SK-N-SH treated with all-trans-retinoic acid at 6 μM for 48 hours (cell line): ENCODE data around the gene AOPEP.

ENCODE experiments used
- ATAC-seq: fragments of 200-7000 bp; cut with Tn5 transposase; 3 replicates; pipeline ENCODE4 v1.9.1; 2020; ENCODE audit warnings: mild to moderate bottlenecking, moderate library complexity
- ARNTL ChIP-seq: fragments of 450-650 bp; formaldehyde crosslinking; IDR thresholded peaks from 2 replicates; pipeline ENCODE4 v1.5.0; 2020; ENCODE audit warnings: low read depth, mild to moderate bottlenecking, moderate library complexity, borderline replicate concordance
- BACH2 ChIP-seq: fragments of 250-450 bp; sonication (Bioruptor Pico); IDR thresholded peaks from 2 replicates; pipeline ENCODE4 v1.9.0; 2021; ENCODE audit warnings: mild to moderate bottlenecking, borderline replicate concordance
- CREB5 ChIP-seq: fragments of 250-450 bp; sonication (Bioruptor Pico); IDR thresholded peaks from 2 replicates; pipeline ENCODE4 v1.5.1; 2020; ENCODE audit warnings: low read depth, mild to moderate bottlenecking, moderate library complexity
- CSDC2 ChIP-seq: fragments of 250-450 bp; sonication (Bioruptor Pico); IDR thresholded peaks from 2 replicates; pipeline ENCODE4 v1.5.0; 2020; ENCODE audit warnings: mild to moderate bottlenecking, moderate library complexity
- CSRNP3 ChIP-seq: fragments of 250-450 bp; sonication (Bioruptor Pico); IDR thresholded peaks from 2 replicates; pipeline ENCODE4 v1.5.1; 2021; ENCODE audit warnings: mild to moderate bottlenecking, moderate library complexity
- ESRRG ChIP-seq: fragments of 250-450 bp; sonication (Bioruptor Pico); IDR thresholded peaks from 2 replicates; pipeline ENCODE4 v1.6.1; 2021; ENCODE audit warnings: mild to moderate bottlenecking
- GLIS3 ChIP-seq: fragments of 250-450 bp; sonication (Bioruptor Pico); IDR thresholded peaks from 2 replicates; pipeline ENCODE4 v1.5.0; 2020; ENCODE audit warnings: mild to moderate bottlenecking, moderate library complexity
- ISL1 ChIP-seq: fragments of 250-450 bp; sonication (Bioruptor Pico); IDR thresholded peaks from 2 replicates; pipeline ENCODE4 v2.1.2; 2022; ENCODE audit warnings: mild to moderate bottlenecking, moderate library complexity
- OSR1 ChIP-seq: fragments of 250-450 bp; sonication (Bioruptor Pico); IDR thresholded peaks from 2 replicates; pipeline ENCODE4 v1.8.0; 2022; ENCODE audit warnings: moderate library complexity, mild to moderate bottlenecking, inconsistent platforms
- PPARA ChIP-seq: fragments of 250-450 bp; sonication (Bioruptor Pico); IDR thresholded peaks from 2 replicates; pipeline ENCODE4 v1.5.0; 2020; ENCODE audit warnings: mild to moderate bottlenecking, borderline replicate concordance
- RARB ChIP-seq: fragments of 250-450 bp; sonication (Bioruptor Pico); IDR thresholded peaks from 2 replicates; pipeline ENCODE4 v1.8.0; 2021; ENCODE audit warnings: mild to moderate bottlenecking, moderate library complexity
- SNAI2 ChIP-seq: fragments of 250-450 bp; sonication (Bioruptor Pico); IDR thresholded peaks from 2 replicates; pipeline ENCODE4 v1.5.0; 2020; ENCODE audit warnings: mild to moderate bottlenecking, moderate library complexity
- TOX ChIP-seq: fragments of 250-450 bp; sonication (Bioruptor Pico); IDR thresholded peaks from 2 replicates; pipeline ENCODE4 v1.8.0; 2021; ENCODE audit warnings: mild to moderate bottlenecking, moderate library complexity, borderline replicate concordance
- ZC3H10 ChIP-seq: fragments of 250-450 bp; sonication (Bioruptor Pico); IDR thresholded peaks from 2 replicates; pipeline ENCODE4 v1.5.1; 2021; ENCODE audit warnings: mild to moderate bottlenecking, moderate library complexity
- ZFP3 ChIP-seq: fragments of 250-450 bp; sonication (Bioruptor Pico); IDR thresholded peaks from 2 replicates; pipeline ENCODE4 v1.5.0; 2020; ENCODE audit warnings: mild to moderate bottlenecking, moderate library complexity
- ZNF565 ChIP-seq: fragments of 450-650 bp; formaldehyde crosslinking; conservative IDR thresholded peaks from 2 replicates; pipeline ENCODE4 v1.5.0; 2020; ENCODE audit warnings: low read depth, mild to moderate bottlenecking, moderate library complexity
- ZNF70 ChIP-seq: fragments of 450-650 bp; formaldehyde crosslinking; IDR thresholded peaks from 2 replicates; pipeline ENCODE4 v1.5.0; 2020; ENCODE audit warnings: mild to moderate bottlenecking, moderate library complexity
- ZNF8 ChIP-seq: fragments of 450-650 bp; formaldehyde crosslinking; IDR thresholded peaks from 2 replicates; pipeline ENCODE4 v1.5.0; 2020; ENCODE audit warnings: mild to moderate bottlenecking, moderate library complexity
- TF ChIP-seq, protein P1 (sequence below): fragments of 250-450 bp; sonication (Bioruptor Pico); IDR thresholded peaks from 2 replicates; pipeline ENCODE4 v1.8.0; 2020; ENCODE audit warnings: mild to moderate bottlenecking, moderate library complexity, borderline replicate concordance
- TF ChIP-seq, protein P2 (sequence below): fragments of 250-450 bp; sonication (Bioruptor Pico); IDR thresholded peaks from 2 replicates; pipeline ENCODE4 v1.8.0; 2021; ENCODE audit warnings: low read depth, mild to moderate bottlenecking, moderate library complexity, borderline replicate concordance
- TF ChIP-seq, protein P3 (sequence below): fragments of 250-450 bp; sonication (Bioruptor Pico); IDR thresholded peaks from 2 replicates; pipeline ENCODE4 v1.5.0; 2020; ENCODE audit warnings: mild to moderate bottlenecking, moderate library complexity

The AOPEP gene

DNA sequence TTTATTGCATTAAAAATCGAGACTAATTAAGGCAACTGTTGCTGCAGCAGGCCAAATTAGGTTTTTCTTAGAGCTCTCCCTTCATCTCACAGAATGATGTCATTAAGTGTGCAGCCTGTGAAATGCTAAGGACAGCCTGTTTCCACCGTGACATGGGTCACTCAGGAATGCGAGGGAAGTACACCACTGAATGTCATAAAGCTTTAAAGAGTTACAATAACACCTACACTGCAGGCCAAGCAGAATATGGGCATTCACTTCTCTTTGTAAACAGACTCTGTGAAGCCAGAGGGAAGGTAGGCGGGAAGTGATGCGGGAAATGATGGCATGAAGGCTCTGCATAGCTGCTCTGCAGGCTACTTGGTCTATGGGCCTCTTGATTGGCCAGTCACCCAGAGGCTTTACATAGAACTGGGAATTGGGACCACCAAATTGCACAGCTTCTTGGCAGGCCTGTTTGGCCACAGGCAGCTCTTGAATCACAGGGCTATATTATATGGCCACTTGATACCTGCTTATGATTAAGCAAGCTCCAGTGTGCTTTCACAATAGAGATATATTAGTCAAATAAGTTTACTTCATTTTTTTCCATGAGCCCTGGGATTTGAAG is 28.4 kb upstream of the AOPEP start:
- peak; percentile 36; the same call in 1 of the 3 replicates for ATAC-seq
- TF ChIP-seq ZNF565, result no peak
- TF ChIP-seq BACH2 (CRISPR knock-in tag), result no peak
- no peak for TF ChIP-seq GLIS3 (CRISPR knock-in tag)
- no peak for TF ChIP-seq OSR1 (CRISPR knock-in tag)

- no peak for ATAC-seq
Measured at GRCh38 chr9:94699715-94700373, 26.7 kb upstream of the AOPEP start.

GRCh38 chr9:94700445-94700844 is 26.1 kb upstream of the AOPEP start:
- no peak for ATAC-seq
- TF ChIP-seq SNAI2 (CRISPR knock-in tag) (no peak), CREB5 (no peak), GLIS3 (CRISPR knock-in tag) (no peak), ARNTL (CRISPR knock-in tag) (no peak), PPARA (no peak), TOX (CRISPR knock-in tag) (no peak), BACH2 (CRISPR knock-in tag) (no peak), ISL1 (CRISPR knock-in tag) (no peak), ESRRG (CRISPR knock-in tag) (no peak), ZNF8 (CRISPR knock-in tag) (no peak), RARB (CRISPR knock-in tag) (no peak), CSRNP3 (CRISPR knock-in tag) (no peak), CSDC2 (CRISPR knock-in tag) (no peak), ZNF565 (no peak), ZC3H10 (CRISPR knock-in tag) (no peak)

More at GRCh38 chr9:94699715-94700373, 26.7 kb upstream of the AOPEP start:
- TF ChIP-seq, protein P1, sequence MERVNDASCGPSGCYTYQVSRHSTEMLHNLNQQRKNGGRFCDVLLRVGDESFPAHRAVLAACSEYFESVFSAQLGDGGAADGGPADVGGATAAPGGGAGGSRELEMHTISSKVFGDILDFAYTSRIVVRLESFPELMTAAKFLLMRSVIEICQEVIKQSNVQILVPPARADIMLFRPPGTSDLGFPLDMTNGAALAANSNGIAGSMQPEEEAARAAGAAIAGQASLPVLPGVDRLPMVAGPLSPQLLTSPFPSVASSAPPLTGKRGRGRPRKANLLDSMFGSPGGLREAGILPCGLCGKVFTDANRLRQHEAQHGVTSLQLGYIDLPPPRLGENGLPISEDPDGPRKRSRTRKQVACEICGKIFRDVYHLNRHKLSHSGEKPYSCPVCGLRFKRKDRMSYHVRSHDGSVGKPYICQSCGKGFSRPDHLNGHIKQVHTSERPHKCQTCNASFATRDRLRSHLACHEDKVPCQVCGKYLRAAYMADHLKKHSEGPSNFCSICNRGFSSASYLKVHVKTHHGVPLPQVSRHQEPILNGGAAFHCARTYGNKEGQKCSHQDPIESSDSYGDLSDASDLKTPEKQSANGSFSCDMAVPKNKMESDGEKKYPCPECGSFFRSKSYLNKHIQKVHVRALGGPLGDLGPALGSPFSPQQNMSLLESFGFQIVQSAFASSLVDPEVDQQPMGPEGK (CRISPR knock-in tag), result no peak
- TF ChIP-seq, protein P2, sequence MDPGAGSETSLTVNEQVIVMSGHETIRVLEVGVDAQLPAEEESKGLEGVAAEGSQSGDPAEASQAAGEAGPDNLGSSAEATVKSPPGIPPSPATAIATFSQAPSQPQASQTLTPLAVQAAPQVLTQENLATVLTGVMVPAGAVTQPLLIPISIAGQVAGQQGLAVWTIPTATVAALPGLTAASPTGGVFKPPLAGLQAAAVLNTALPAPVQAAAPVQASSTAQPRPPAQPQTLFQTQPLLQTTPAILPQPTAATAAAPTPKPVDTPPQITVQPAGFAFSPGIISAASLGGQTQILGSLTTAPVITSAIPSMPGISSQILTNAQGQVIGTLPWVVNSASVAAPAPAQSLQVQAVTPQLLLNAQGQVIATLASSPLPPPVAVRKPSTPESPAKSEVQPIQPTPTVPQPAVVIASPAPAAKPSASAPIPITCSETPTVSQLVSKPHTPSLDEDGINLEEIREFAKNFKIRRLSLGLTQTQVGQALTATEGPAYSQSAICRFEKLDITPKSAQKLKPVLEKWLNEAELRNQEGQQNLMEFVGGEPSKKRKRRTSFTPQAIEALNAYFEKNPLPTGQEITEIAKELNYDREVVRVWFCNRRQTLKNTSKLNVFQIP (CRISPR knock-in tag), result no peak
- TF ChIP-seq ARNTL (CRISPR knock-in tag) (no peak), BACH2 (CRISPR knock-in tag) (no peak), GLIS3 (CRISPR knock-in tag) (no peak), ESRRG (CRISPR knock-in tag) (no peak), ZC3H10 (CRISPR knock-in tag) (no peak), ZNF70 (CRISPR knock-in tag) (no peak), ISL1 (CRISPR knock-in tag) (no peak), RARB (CRISPR knock-in tag) (no peak), PPARA (no peak), ZNF8 (CRISPR knock-in tag) (no peak), ZFP3 (CRISPR knock-in tag) (no peak), CREB5 (no peak)
- TF ChIP-seq, protein P3, sequence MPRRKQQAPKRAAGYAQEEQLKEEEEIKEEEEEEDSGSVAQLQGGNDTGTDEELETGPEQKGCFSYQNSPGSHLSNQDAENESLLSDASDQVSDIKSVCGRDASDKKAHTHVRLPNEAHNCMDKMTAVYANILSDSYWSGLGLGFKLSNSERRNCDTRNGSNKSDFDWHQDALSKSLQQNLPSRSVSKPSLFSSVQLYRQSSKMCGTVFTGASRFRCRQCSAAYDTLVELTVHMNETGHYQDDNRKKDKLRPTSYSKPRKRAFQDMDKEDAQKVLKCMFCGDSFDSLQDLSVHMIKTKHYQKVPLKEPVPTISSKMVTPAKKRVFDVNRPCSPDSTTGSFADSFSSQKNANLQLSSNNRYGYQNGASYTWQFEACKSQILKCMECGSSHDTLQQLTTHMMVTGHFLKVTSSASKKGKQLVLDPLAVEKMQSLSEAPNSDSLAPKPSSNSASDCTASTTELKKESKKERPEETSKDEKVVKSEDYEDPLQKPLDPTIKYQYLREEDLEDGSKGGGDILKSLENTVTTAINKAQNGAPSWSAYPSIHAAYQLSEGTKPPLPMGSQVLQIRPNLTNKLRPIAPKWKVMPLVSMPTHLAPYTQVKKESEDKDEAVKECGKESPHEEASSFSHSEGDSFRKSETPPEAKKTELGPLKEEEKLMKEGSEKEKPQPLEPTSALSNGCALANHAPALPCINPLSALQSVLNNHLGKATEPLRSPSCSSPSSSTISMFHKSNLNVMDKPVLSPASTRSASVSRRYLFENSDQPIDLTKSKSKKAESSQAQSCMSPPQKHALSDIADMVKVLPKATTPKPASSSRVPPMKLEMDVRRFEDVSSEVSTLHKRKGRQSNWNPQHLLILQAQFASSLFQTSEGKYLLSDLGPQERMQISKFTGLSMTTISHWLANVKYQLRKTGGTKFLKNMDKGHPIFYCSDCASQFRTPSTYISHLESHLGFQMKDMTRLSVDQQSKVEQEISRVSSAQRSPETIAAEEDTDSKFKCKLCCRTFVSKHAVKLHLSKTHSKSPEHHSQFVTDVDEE (CRISPR knock-in tag), result no peak
